ENCODE results near the gene TRPC3.

DNA sequence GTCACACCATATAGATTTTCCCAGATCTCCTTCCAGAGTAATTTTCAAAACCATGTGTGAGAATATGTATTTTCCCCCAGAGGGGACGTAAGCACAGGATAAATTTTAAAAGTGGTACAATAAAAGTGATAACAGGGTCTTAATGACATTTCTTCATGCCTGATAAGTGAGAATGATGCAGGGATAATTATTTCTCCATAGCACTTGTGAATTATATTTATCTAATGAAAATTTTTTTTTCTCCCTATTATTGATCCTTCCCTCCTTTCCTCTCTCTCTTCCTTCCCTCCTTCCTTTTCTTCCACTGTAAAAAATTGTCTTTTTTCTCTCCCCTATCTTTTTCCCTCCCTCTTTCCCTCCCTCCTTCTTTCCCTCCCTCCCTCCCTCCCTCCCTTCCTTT is 17.0 kb upstream of the TRPC3 start:
- TF ChIP-seq, protein P1, sequence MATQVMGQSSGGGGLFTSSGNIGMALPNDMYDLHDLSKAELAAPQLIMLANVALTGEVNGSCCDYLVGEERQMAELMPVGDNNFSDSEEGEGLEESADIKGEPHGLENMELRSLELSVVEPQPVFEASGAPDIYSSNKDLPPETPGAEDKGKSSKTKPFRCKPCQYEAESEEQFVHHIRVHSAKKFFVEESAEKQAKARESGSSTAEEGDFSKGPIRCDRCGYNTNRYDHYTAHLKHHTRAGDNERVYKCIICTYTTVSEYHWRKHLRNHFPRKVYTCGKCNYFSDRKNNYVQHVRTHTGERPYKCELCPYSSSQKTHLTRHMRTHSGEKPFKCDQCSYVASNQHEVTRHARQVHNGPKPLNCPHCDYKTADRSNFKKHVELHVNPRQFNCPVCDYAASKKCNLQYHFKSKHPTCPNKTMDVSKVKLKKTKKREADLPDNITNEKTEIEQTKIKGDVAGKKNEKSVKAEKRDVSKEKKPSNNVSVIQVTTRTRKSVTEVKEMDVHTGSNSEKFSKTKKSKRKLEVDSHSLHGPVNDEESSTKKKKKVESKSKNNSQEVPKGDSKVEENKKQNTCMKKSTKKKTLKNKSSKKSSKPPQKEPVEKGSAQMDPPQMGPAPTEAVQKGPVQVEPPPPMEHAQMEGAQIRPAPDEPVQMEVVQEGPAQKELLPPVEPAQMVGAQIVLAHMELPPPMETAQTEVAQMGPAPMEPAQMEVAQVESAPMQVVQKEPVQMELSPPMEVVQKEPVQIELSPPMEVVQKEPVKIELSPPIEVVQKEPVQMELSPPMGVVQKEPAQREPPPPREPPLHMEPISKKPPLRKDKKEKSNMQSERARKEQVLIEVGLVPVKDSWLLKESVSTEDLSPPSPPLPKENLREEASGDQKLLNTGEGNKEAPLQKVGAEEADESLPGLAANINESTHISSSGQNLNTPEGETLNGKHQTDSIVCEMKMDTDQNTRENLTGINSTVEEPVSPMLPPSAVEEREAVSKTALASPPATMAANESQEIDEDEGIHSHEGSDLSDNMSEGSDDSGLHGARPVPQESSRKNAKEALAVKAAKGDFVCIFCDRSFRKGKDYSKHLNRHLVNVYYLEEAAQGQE (tag by site-specific recombination; IDR thresholded peaks at IDR 0.05), result no peak
- TF ChIP-seq KLF10 (tag by site-specific recombination; IDR thresholded peaks at IDR 0.05), result no peak
- no peak for TF ChIP-seq ZNF157 (tag by site-specific recombination; IDR thresholded peaks at IDR 0.05)
- TF ChIP-seq, protein P2, sequence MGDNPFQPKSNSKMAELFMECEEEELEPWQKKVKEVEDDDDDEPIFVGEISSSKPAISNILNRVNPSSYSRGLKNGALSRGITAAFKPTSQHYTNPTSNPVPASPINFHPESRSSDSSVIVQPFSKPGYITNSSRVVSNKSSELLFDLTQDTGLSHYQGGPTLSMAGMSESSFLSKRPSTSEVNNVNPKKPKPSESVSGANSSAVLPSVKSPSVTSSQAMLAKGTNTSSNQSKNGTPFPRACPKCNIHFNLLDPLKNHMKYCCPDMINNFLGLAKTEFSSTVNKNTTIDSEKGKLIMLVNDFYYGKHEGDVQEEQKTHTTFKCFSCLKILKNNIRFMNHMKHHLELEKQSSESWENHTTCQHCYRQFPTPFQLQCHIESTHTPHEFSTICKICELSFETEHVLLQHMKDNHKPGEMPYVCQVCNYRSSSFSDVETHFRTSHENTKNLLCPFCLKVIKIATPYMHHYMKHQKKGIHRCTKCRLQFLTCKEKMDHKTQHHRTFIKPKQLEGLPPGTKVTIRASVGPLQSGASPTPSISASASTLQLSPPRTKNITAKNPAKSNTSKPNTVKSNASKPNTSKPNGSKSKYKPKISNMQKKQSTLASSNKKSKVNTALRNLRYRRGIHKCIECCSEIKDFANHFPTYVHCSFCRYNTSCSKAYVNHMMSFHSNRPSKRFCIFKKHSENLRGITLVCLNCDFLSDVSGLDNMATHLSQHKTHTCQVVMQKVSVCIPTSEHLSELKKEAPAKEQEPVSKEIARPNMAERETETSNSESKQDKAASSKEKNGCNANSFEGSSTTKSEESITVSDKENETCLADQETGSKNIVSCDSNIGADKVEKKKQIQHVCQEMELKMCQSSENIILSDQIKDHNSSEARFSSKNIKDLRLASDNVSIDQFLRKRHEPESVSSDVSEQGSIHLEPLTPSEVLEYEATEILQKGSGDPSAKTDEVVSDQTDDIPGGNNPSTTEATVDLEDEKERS (tag by site-specific recombination; IDR thresholded peaks at IDR 0.05), result no peak
- TF ChIP-seq CTCF (tag by site-specific recombination; IDR thresholded peaks at IDR 0.05), result no peak
